H1 (cell line): ENCODE data around the gene DAPK1. TPM values are rescaled to one million over a fixed set of nuclear protein-coding genes. Genes with fewer than 3 reads are reported as not detected.
A peak's percentile ranks its signal among the peaks of the same experiment; 100 is the strongest.

ENCODE experiments used
- CTCF ChIA-PET: fragments of 300-600 bp; sonication (Branson Sonifier 250); formaldehyde crosslinking; loops from one replicate; lab custom pipeline; 2021; ENCODE audit not compliant: partially characterized antibody; lab: Charles Lee
- POLR2A ChIA-PET: fragments of 300-600 bp; sonication (Branson Sonifier 250); formaldehyde crosslinking; loops from one replicate; lab custom pipeline; 2021; ENCODE audit warnings: inconsistent platforms; ENCODE audit not compliant: partially characterized antibody; lab: Charles Lee
- DNase-seq, 2 experiments: peaks; one replicate each; pipeline versions ENCODE4 v3.0.0 to v3.0.0-alpha.2; 2010 to 2022; ENCODE audit warnings: low spot score in 2 of 2, low read depth in 1 of 2, mixed read lengths in 1 of 2
- FAIRE-seq: peaks from 2 replicates; lab custom pipeline; 2011; peaks lifted over from hg19 to GRCh38; lab: Jason Lieb, UNC
- H2AFZ ChIP-seq: 2 replicates; pipeline ENCODE4 v1.8.1; 2012; ENCODE audit warnings: low read length, inconsistent platforms
- H2AK5ac ChIP-seq: 2 replicates; pipeline ENCODE4 v1.6.1; 2013; ENCODE audit warnings: low read depth, low read length
- H2BK120ac ChIP-seq: replicated peaks from 2 replicates; pipeline ENCODE3; 2013; ENCODE audit warnings: low read depth, low read length, inconsistent platforms
- H2BK12ac ChIP-seq: 2 replicates; pipeline ENCODE4 v1.6.1; 2013; ENCODE audit warnings: low read depth, low read length
- H2BK15ac ChIP-seq: 2 replicates; pipeline ENCODE4 v1.6.1; 2013; ENCODE audit warnings: low read length
- H2BK20ac ChIP-seq: 2 replicates; pipeline ENCODE4 v1.6.1; 2013; ENCODE audit warnings: low read length
- H2BK5ac ChIP-seq: 2 replicates; pipeline ENCODE4 v1.6.1; 2013; ENCODE audit warnings: low read depth, low read length
- H3K14ac ChIP-seq: 2 replicates; pipeline ENCODE4 v1.6.1; 2013; ENCODE audit warnings: inconsistent platforms; ENCODE audit not compliant: insufficient read length
- H3K18ac ChIP-seq: 2 replicates; pipeline ENCODE4 v1.6.1; 2013; ENCODE audit warnings: low read length; ENCODE audit errors: extremely low read depth
- H3K23ac ChIP-seq: 2 replicates; pipeline ENCODE4 v1.6.1; 2013; ENCODE audit warnings: inconsistent platforms; ENCODE audit not compliant: insufficient read length
- H3K23me2 ChIP-seq: 2 replicates; pipeline ENCODE4 v1.6.1; 2013; ENCODE audit warnings: low read depth, low read length
- H3K27ac ChIP-seq: 2 replicates; pipeline ENCODE4 v1.6.1; 2011; ENCODE audit warnings: low read depth, low read length, inconsistent platforms
- H3K27me3 ChIP-seq, 4 experiments: replicated peaks in 1 of 4; 1 replicate in 1 of 4; 2 replicates in 3 of 4; pipeline versions ENCODE4 v1.6.1 to v1.8.1; 2011 to 2013; ENCODE audit warnings: low read length in 3 of 4, mild to moderate bottlenecking in 3 of 4, inconsistent platforms in 2 of 4, mixed read lengths in 2 of 4, moderate library complexity in 1 of 4; ENCODE audit not compliant: control insufficient read depth in 3 of 4, insufficient read depth in 3 of 4; ENCODE audit errors: extremely low read depth in 1 of 4
- H3K36me3 ChIP-seq, 4 experiments: 2 replicates each; pipeline versions ENCODE4 v1.6.1 to v1.8.1; 2011 to 2013; ENCODE audit warnings: mild to moderate bottlenecking in 4 of 4, low read length in 3 of 4, moderate library complexity in 2 of 4, control low read depth in 1 of 4, inconsistent platforms in 1 of 4; ENCODE audit not compliant: insufficient read depth in 4 of 4, control insufficient read depth in 2 of 4
- H3K4ac ChIP-seq: replicated peaks from 2 replicates; pipeline ENCODE3; 2013; ENCODE audit warnings: low read length, low read depth, mixed read lengths, inconsistent platforms; ENCODE audit not compliant: insufficient read length
- H3K4me1 ChIP-seq, 4 experiments: replicated peaks in 1 of 4; 1 replicate in 1 of 4; 2 replicates in 3 of 4; pipeline versions ENCODE4 v1.6.1 to v1.8.1; 2011 to 2013; ENCODE audit warnings: low read length in 3 of 4, inconsistent platforms in 2 of 4, mixed read lengths in 1 of 4; ENCODE audit not compliant: insufficient read depth in 4 of 4, control insufficient read depth in 3 of 4
- H3K4me2 ChIP-seq, 2 experiments: 2 replicates each; pipeline versions ENCODE4 v1.6.1 to v1.8.1; 2011 to 2013; ENCODE audit warnings: low read depth in 2 of 2, low read length in 2 of 2, control low read depth in 1 of 2, inconsistent platforms in 1 of 2, mild to moderate bottlenecking in 1 of 2; ENCODE audit not compliant: insufficient read depth in 1 of 2
- H3K4me3 ChIP-seq, 4 experiments: fragments of 200-600, 300-600 bp in 1 of 4; sonication (generic), shearing (Covaris generic), sonication (Bioruptor Twin) in 1 of 4; 2 replicates each; pipeline versions ENCODE4 v1.5.1 to v1.8.1; 2011 to 2016; ENCODE audit warnings: low read length in 4 of 4, low read depth in 3 of 4, control low read depth in 2 of 4, inconsistent platforms in 2 of 4, mild to moderate bottlenecking in 2 of 4, mixed read lengths in 1 of 4, moderate library complexity in 1 of 4; ENCODE audit not compliant: insufficient read depth in 2 of 4; ENCODE audit errors: extremely low read depth in 1 of 4
- H3K56ac ChIP-seq: replicated peaks from 2 replicates; pipeline ENCODE3; 2013; ENCODE audit warnings: low read depth, mild to moderate bottlenecking, mixed read lengths, low read length, inconsistent platforms; ENCODE audit not compliant: insufficient read length
- H3K79me1 ChIP-seq: 2 replicates; pipeline ENCODE4 v1.6.1; 2013; ENCODE audit warnings: low read depth, low read length, control low read depth
- H3K79me2 ChIP-seq, 2 experiments: 2 replicates each; pipeline versions ENCODE4 v1.6.1 to v1.8.1; 2012 to 2013; ENCODE audit warnings: low read length in 2 of 2, mild to moderate bottlenecking in 2 of 2, inconsistent platforms in 1 of 2; ENCODE audit not compliant: insufficient read depth in 2 of 2, control insufficient read depth in 1 of 2
- H3K9ac ChIP-seq, 4 experiments: replicated peaks in 1 of 4; 1 replicate in 1 of 4; 2 replicates in 3 of 4; pipeline versions ENCODE4 v1.6.1 to v1.8.1; 2011 to 2013; ENCODE audit warnings: low read depth in 3 of 4, low read length in 3 of 4, control low read depth in 2 of 4, mild to moderate bottlenecking in 2 of 4, moderate library complexity in 2 of 4, inconsistent platforms in 1 of 4; ENCODE audit errors: extremely low read depth in 1 of 4
- H3K9me3 ChIP-seq, 2 experiments: 2 replicates each; pipeline versions ENCODE4 v1.6.1 to v1.8.1; 2012 to 2013; ENCODE audit warnings: mild to moderate bottlenecking in 2 of 2, moderate library complexity in 2 of 2, control low read depth in 1 of 2, inconsistent platforms in 1 of 2, low read depth in 1 of 2, low read length in 1 of 2, mixed read lengths in 1 of 2; ENCODE audit not compliant: insufficient read depth in 2 of 2
- H4K20me1 ChIP-seq, 2 experiments: replicated peaks in 1 of 2; 2 replicates each; pipeline versions ENCODE3 to v1.8.1; 2011 to 2013; ENCODE audit warnings: inconsistent platforms in 2 of 2, low read length in 2 of 2, mild to moderate bottlenecking in 1 of 2; ENCODE audit not compliant: insufficient read depth in 2 of 2, control insufficient read depth in 1 of 2
- H4K5ac ChIP-seq: 2 replicates; pipeline ENCODE4 v1.6.1; 2013; ENCODE audit warnings: low read length, low read depth, mixed read lengths, inconsistent platforms; ENCODE audit not compliant: insufficient read length
- H4K8ac ChIP-seq: 2 replicates; pipeline ENCODE4 v1.8.0; 2013; ENCODE audit warnings: mild to moderate bottlenecking, moderate library complexity, low read length, inconsistent platforms; ENCODE audit not compliant: insufficient read depth; ENCODE audit errors: extremely low read depth
- H4K91ac ChIP-seq: replicated peaks from 2 replicates; pipeline ENCODE3; 2013; ENCODE audit warnings: low read length, mixed read lengths, inconsistent platforms; ENCODE audit not compliant: insufficient read length
- CHD2 ChIP-seq: IDR thresholded peaks from 2 replicates; pipeline ENCODE4 v1.6.1; 2012; ENCODE audit warnings: low read length, improper control_type of control experiment
- CTCF ChIP-seq, 3 experiments: IDR thresholded peaks; 1 replicate in 2 of 3; 2 replicates in 1 of 3; pipeline versions ENCODE4 v1.5.1 to v1.6.1; 2011; ENCODE audit warnings: low read length in 3 of 3, mild to moderate bottlenecking in 3 of 3, inconsistent platforms in 2 of 3, low read depth in 1 of 3, moderate library complexity in 1 of 3; ENCODE audit not compliant: insufficient read depth in 1 of 3; ENCODE audit errors: control extremely low read depth in 1 of 3
- HDAC6 ChIP-seq: IDR thresholded peaks from one replicate; pipeline ENCODE4 v1.7.1; 2012; ENCODE audit warnings: low read depth, mild to moderate bottlenecking, inconsistent platforms, low read length, moderate library complexity
- JUND ChIP-seq: IDR thresholded peaks from 2 replicates; pipeline ENCODE4 v1.6.1; 2011; ENCODE audit warnings: mild to moderate bottlenecking, improper control_type of control experiment, low read length
- NANOG ChIP-seq: IDR thresholded peaks from 2 replicates; pipeline ENCODE4 v1.6.1; 2011; ENCODE audit warnings: low read length, low read depth, mild to moderate bottlenecking, inconsistent platforms; ENCODE audit not compliant: insufficient read depth, poor library complexity, severe bottlenecking
- POU5F1 ChIP-seq: IDR thresholded peaks from 2 replicates; pipeline ENCODE4 v1.6.1; 2011; ENCODE audit warnings: low read depth, mild to moderate bottlenecking, low read length, moderate library complexity
- RAD21 ChIP-seq, 2 experiments: IDR thresholded peaks in 1 of 2; conservative IDR thresholded peaks in 1 of 2; 2 replicates each; pipeline ENCODE4 v1.6.1; 2011; ENCODE audit warnings: low read depth in 2 of 2, low read length in 2 of 2, improper control_type of control experiment in 1 of 2, inconsistent platforms in 1 of 2, mild to moderate bottlenecking in 1 of 2, moderate library complexity in 1 of 2
- TAF7 ChIP-seq: optimal IDR thresholded peaks from 2 replicates; pipeline ENCODE3; 2011; ENCODE audit warnings: low read depth, mild to moderate bottlenecking, inconsistent platforms, low read length, moderate library complexity, borderline replicate concordance
- TEAD4 ChIP-seq: IDR thresholded peaks from 2 replicates; pipeline ENCODE4 v1.6.1; 2012; ENCODE audit warnings: low read depth, low read length, inconsistent platforms, mixed read lengths
- WGBS, 2 experiments: shearing (Covaris generic) in 1 of 2; methylation state at CpG; one replicate each; pipeline versions ENCODE4 v1.1.6 to v1.1.7; 2013 to 2015; ENCODE audit warnings: low lambda C conversion rate in 2 of 2, mixed read lengths in 2 of 2, inconsistent platforms in 1 of 2, low coverage in 1 of 2, missing lambda C conversion rate in 1 of 2; ENCODE audit not compliant: insufficient replicate concordance in 2 of 2, insufficient coverage in 1 of 2, insufficient read length in 1 of 2; ENCODE audit errors: extremely low coverage in 1 of 2, missing lambda C conversion rate in 1 of 2; 5-methylcytosine and 5-hydroxymethylcytosine counted together
- polyA plus RNA-seq, 7 experiments: library from polyadenylated mRNA; depleted of rRNA in 3 of 7; stranded (reverse) in 5 of 7; unstranded in 2 of 7; fragments of >200 nt in 5 of 7; fragments of 200-250 nt in 2 of 7; gene quantifications; 1 replicate in 5 of 7; 2 replicates in 1 of 7; 4 replicates in 1 of 7; pipeline versions ENCODE4 v1.2.1 to v1.2.3, GENCODE V29; 2011 to 2013; ENCODE audit warnings: missing spikeins in 2 of 7, mixed read lengths in 2 of 7
- total RNA-seq: library from RNA; stranded (reverse); fragmentation: NEBNext Ultra II Directional; extraction: Animal tissue kit (Norgen Biotek cat#: 25700); gene quantifications from 2 replicates; pipeline ENCODE4 v1.2.1, GENCODE V29; 2021

The DAPK1 gene
- total and polyA plus RNA-seq, 2 of the 8 experiments (the other 6 are each of a cell fraction or from before 2014, with no cell fraction given): 62.4 to 131 TPM

GRCh38 chr9:87662808-87663528 lies 165.3 kb downstream of the DAPK1 start:
- H3K36me3 ChIP-seq: peaks cover 2 to 53% (median 19%) of the 10 kb centered on the region in 4 experiments; a peak in 7 of 8 replicates
- ChIA-PET POLR2A (interaction anchor here (0.9 to 1.4 kb wide), 2 partner anchors 245 to 325 kb away, joined by 3 to 7 read pairs; no protein-coding TSS in a partner anchor), CTCF (interaction anchor here (0.5 to 2.3 kb wide), 37 partner anchors 8 to 804 kb away, joined by 3 to 17 read pairs (median 4); partner anchors contain the start of gene DAPK1)
- TF ChIP-seq TEAD4: peak; percentile 75
- TF ChIP-seq NANOG: no peak
- TF ChIP-seq JUND: peak; percentile 47; the same call in 1 of the 2 replicates
- no peak for TF ChIP-seq POU5F1
- no peak for TF ChIP-seq HDAC6
- peak; percentile 83 to 98 (median 94) for TF ChIP-seq CTCF (IDR thresholded peaks at IDR 0.05; ENCODE audit: control extremely low read depth in 1 of 3, insufficient read depth in 1 of 3, low read depth in 1 of 3, low read length in 3 of 3)
- TF ChIP-seq CHD2: no peak
- TF ChIP-seq RAD21 (IDR thresholded peaks at IDR 0.05 in 1 of 2, conservative IDR thresholded peaks at IDR 0.05 in 1 of 2; ENCODE audit: low read depth in 2 of 2, low read length in 2 of 2): peak; percentile 90 to 92
- no peak for TF ChIP-seq TAF7

More at GRCh38 chr9:87662808-87663528, 165.3 kb downstream of the DAPK1 start:
- no peak overlapping the region; the same call in 1 of the 2 replicates for H3K27ac ChIP-seq
- H4K20me1 ChIP-seq: peaks cover 0 to 1% of the 10 kb centered on the region in 2 experiments
- H3K79me1 ChIP-seq: no peaks in the 10 kb centered on the region; the same call in 1 of the 2 replicates
- H3K14ac ChIP-seq: no peak overlapping the region
- peaks cover 0 to 14% (median 2%) of the 10 kb centered on the region in 4 experiments; a peak in 4 of 7 replicates for H3K4me1 ChIP-seq
- H2BK20ac ChIP-seq: no peak overlapping the region
- no peak overlapping the region for H2BK12ac ChIP-seq
- H3K56ac ChIP-seq: no peak overlapping the region
- no peak overlapping the region for H3K4ac ChIP-seq
- H2BK120ac ChIP-seq: no peak overlapping the region
- H3K4me3 ChIP-seq: no peak overlapping the region
- no peak overlapping the region for H2BK5ac ChIP-seq
- no peak overlapping the region for H3K4me2 ChIP-seq
- H3K18ac ChIP-seq: peak overlapping the region; percentile 83; the same call in 1 of the 2 replicates
- no peaks in the 10 kb centered on the region for H3K23me2 ChIP-seq
- no peak overlapping the region for H3K9ac ChIP-seq
- WGBS, 2 experiments: 39% methylated on average over 11 of the region's 11 CpGs; no CpG with 5 or more reads in 1 of the 2 experiments
- H3K9me3 ChIP-seq: no peaks in the 10 kb centered on the region; a peak in 1 of 4 replicates
- no peak overlapping the region for H4K5ac ChIP-seq
- H4K91ac ChIP-seq: no peak overlapping the region
- no peak overlapping the region for H3K23ac ChIP-seq
- peak; percentile 81 to 96 for DNase-seq
- H3K27me3 ChIP-seq: no peaks in the 10 kb centered on the region
- FAIRE-seq: peak; percentile 97
- H2BK15ac ChIP-seq: no peak overlapping the region
- no peak overlapping the region for H2AFZ ChIP-seq
- no peaks in the 10 kb centered on the region for H3K79me2 ChIP-seq
- H2AK5ac ChIP-seq: no peak overlapping the region
- H4K8ac ChIP-seq: no peak overlapping the region
